Gastroesophageal sphincter (tissue), 4 donors: ENCODE measurements around the gene CACNG4. TPM values are rescaled to one million over a fixed set of nuclear protein-coding genes. Genes with fewer than 3 reads are reported as not detected.

Source experiments
- ATAC-seq: fragments of 150-250 bp; one replicate; pipeline ENCODE4 v1.9.1; 2016; ENCODE audit warnings: mild to moderate bottlenecking, moderate library complexity
- H3K27ac ChIP-seq, 4 donors: fragments of 200-600 bp; sonication (generic) in 3 of 4; 1 replicate in 3 of 4; 2 replicates in 1 of 4; pipeline ENCODE4 v1.5.1; 2016 to 2019
- H3K27me3 ChIP-seq: fragments of 200-600 bp; sonication (generic); one replicate; pipeline ENCODE4 v1.5.1; 2019
- H3K36me3 ChIP-seq, 2 donors: fragments of 200-600 bp; sonication (generic); one replicate each; pipeline ENCODE4 v1.5.1; 2019; ENCODE audit warnings: control low read depth in 1 of 2
- H3K4me1 ChIP-seq, 3 donors: fragments of 200-600 bp; sonication (generic); 1 replicate in 2 of 3; 2 replicates in 1 of 3; pipeline ENCODE4 v1.5.1; 2016 to 2019; ENCODE audit warnings: control low read depth in 2 of 3
- H3K4me3 ChIP-seq, 2 donors: fragments of 200-600 bp; sonication (generic); one replicate each; pipeline ENCODE4 v1.5.1; 2019; ENCODE audit warnings: mild to moderate bottlenecking in 1 of 2, moderate library complexity in 1 of 2
- H3K9me3 ChIP-seq, 3 donors: fragments of 200-600 bp; sonication (generic); one replicate each; pipeline ENCODE4 v1.5.1; 2017 to 2019; ENCODE audit warnings: control low read depth in 2 of 3
- CTCF ChIP-seq, 4 experiments: fragments of 200-600 bp in 2 of 4; fragments of 450-650 bp in 2 of 4; sonication (generic) in 1 of 4; IDR thresholded peaks; one replicate each; pipeline ENCODE4 v1.5.1; 2017 to 2019; ENCODE audit warnings: antibody characterized with exemption in 4 of 4, mild to moderate bottlenecking in 2 of 4, moderate library complexity in 2 of 4
- EP300 ChIP-seq: sonication (generic); formaldehyde crosslinking; IDR thresholded peaks from one replicate; pipeline ENCODE4 v1.6.1; 2017; ENCODE audit warnings: antibody characterized with exemption, mild to moderate bottlenecking
- POLR2A ChIP-seq, 2 donors: fragments of 450-650 bp; IDR thresholded peaks; one replicate each; pipeline ENCODE4 v1.6.1; 2017; ENCODE audit warnings: antibody characterized with exemption in 2 of 2, mild to moderate bottlenecking in 2 of 2, moderate library complexity in 1 of 2
- POLR2AphosphoS5 ChIP-seq: sonication (generic); formaldehyde crosslinking; IDR thresholded peaks from one replicate; pipeline ENCODE4 v1.6.1; 2017; ENCODE audit warnings: antibody characterized with exemption
- WGBS, 2 donors: methylation state at CpG; one replicate each; pipeline ENCODE4 v1.1.5; 2018; ENCODE audit warnings: low coverage in 1 of 2; 5-methylcytosine and 5-hydroxymethylcytosine counted together
- total RNA-seq, 4 donors: library from RNA; depleted of rRNA; stranded (reverse); fragments of >200 nt; gene quantifications; one replicate each; pipeline ENCODE4 v1.1.0, GENCODE V29; 2016

Gene CACNG4
- total RNA-seq, 4 donors from 2014 or later, result 0.13 to 13.5 (median 2.1) TPM; not detected in 1

- no peak overlapping the region for H3K4me3 ChIP-seq
- no peak overlapping the region for H3K27ac ChIP-seq
- H3K4me1 ChIP-seq, result no peaks in the 10 kb centered on the region
- TF ChIP-seq POLR2AphosphoS5, result no peak
- no peaks in the 10 kb centered on the region for H3K36me3 ChIP-seq
- H3K9me3 ChIP-seq, result peaks cover 0 to 13% (median 0%) of the 10 kb centered on the region in 3 donors
- WGBS, 2 donors, result 91 to 93% methylated on average over 2 of the region's 2 CpGs
- peaks cover 34% of the 10 kb centered on the region for H3K27me3 ChIP-seq
- no peak for ATAC-seq
Measured at GRCh38 chr17:66935717-66936116, 28.8 kb upstream of the CACNG4 start.

GRCh38 chr17:66938656-66939055 is 25.9 kb upstream of the CACNG4 start:
- Histone ChIP-seq H3K9me3 (peaks cover 0 to 13% (median 0%) of the 10 kb centered on the region in 3 donors), H3K4me3 (no peak overlapping the region), H3K27me3 (peaks cover 42% of the 10 kb centered on the region), H3K4me1 (no peaks in the 10 kb centered on the region), H3K27ac (no peak overlapping the region), H3K36me3 (no peaks in the 10 kb centered on the region)
- no peak for ATAC-seq
- TF ChIP-seq EP300 (no peak), POLR2A (IDR thresholded peaks at IDR 0.05) (no peak), CTCF (IDR thresholded peaks at IDR 0.05) (no peak), POLR2AphosphoS5 (no peak)
- WGBS, 2 donors, result 50 to 86% methylated on average over 1 to 2 of the region's 10 CpGs

- Histone ChIP-seq H3K27ac (no peak overlapping the region), H3K27me3 (peaks cover 42% of the 10 kb centered on the region), H3K9me3 (peaks cover 0 to 13% (median 0%) of the 10 kb centered on the region in 3 donors), H3K36me3 (no peaks in the 10 kb centered on the region), H3K4me3 (no peak overlapping the region), H3K4me1 (peaks cover 0 to 8% (median 0%) of the 10 kb centered on the region in 3 donors)
- no peak for ATAC-seq
- no peak for TF ChIP-seq POLR2AphosphoS5
- WGBS, 2 donors, result 77 to 81% methylated on average over 6 to 9 of the region's 12 CpGs
Measured at GRCh38 chr17:66939461-66940114, 24.9 kb upstream of the CACNG4 start.

- no CpG with 5 or more reads among the region's 3 CpGs for WGBS, 2 donors
- Histone ChIP-seq H3K9me3 (peaks cover 0 to 13% (median 0%) of the 10 kb centered on the region in 3 donors), H3K36me3 (no peaks in the 10 kb centered on the region), H3K4me3 (no peak overlapping the region), H3K4me1 (peaks cover 0 to 13% (median 0%) of the 10 kb centered on the region in 3 donors), H3K27me3 (peaks cover 55% of the 10 kb centered on the region), H3K27ac (no peak overlapping the region)
- TF ChIP-seq CTCF (IDR thresholded peaks at IDR 0.05), result no peak
- TF ChIP-seq EP300, result no peak
- no peak for TF ChIP-seq POLR2AphosphoS5
- TF ChIP-seq POLR2A (IDR thresholded peaks at IDR 0.05), result no peak
- ATAC-seq, result no peak
Measured at GRCh38 chr17:66941249-66941648, 23.3 kb upstream of the CACNG4 start.

- Histone ChIP-seq H3K4me1 (peaks cover 0 to 13% (median 0%) of the 10 kb centered on the region in 3 donors), H3K4me3 (no peak overlapping the region), H3K9me3 (peaks cover 0 to 13% (median 0%) of the 10 kb centered on the region in 3 donors), H3K36me3 (no peaks in the 10 kb centered on the region), H3K27ac (no peak overlapping the region), H3K27me3 (peaks cover 58% of the 10 kb centered on the region)
- no peak for ATAC-seq
- WGBS, 2 donors, result 83 to 89% methylated on average over 5 to 6 of the region's 8 CpGs
- TF ChIP-seq POLR2A (IDR thresholded peaks at IDR 0.05) (no peak), CTCF (IDR thresholded peaks at IDR 0.05) (no peak), POLR2AphosphoS5 (no peak), EP300 (no peak)
Measured at GRCh38 chr17:66941773-66942450, 22.6 kb upstream of the CACNG4 start.
